ENCODE measurements around the gene MEIS2.

The MEIS2 gene

GRCh38 chr15:36866896-36867295 lies 233.5 kb downstream of the MEIS2 start:
- Histone ChIP-seq H3K4me1 (ENCODE audit: insufficient read depth, poor library complexity, severe bottlenecking) (no peaks in the 10 kb centered on the region), H3K27me3 (ENCODE audit: insufficient read depth, poor library complexity, severe bottlenecking) (peaks cover 18% of the 10 kb centered on the region), H3K27ac (ENCODE audit: poor library complexity, severe bottlenecking) (no peak overlapping the region), H3K36me3 (ENCODE audit: low read depth) (no peaks in the 10 kb centered on the region), H3K4me3 (ENCODE audit: severe bottlenecking) (no peak overlapping the region), H3K9me3 (ENCODE audit: severe bottlenecking) (no peaks in the 10 kb centered on the region)
- ATAC-seq (ENCODE audit: low read depth) (no peak), DNase-seq (ENCODE audit: low spot score) (no peak)
- no peak for TF ChIP-seq CTCF (IDR thresholded peaks at IDR 0.05; ENCODE audit: poor library complexity, severe bottlenecking)

- Histone ChIP-seq H3K36me3 (ENCODE audit: low read depth) (no peaks in the 10 kb centered on the region), H3K4me1 (ENCODE audit: insufficient read depth, poor library complexity, severe bottlenecking) (no peaks in the 10 kb centered on the region), H3K4me3 (ENCODE audit: severe bottlenecking) (no peak overlapping the region), H3K27ac (ENCODE audit: poor library complexity, severe bottlenecking) (no peak overlapping the region), H3K9me3 (ENCODE audit: severe bottlenecking) (no peaks in the 10 kb centered on the region), H3K27me3 (ENCODE audit: insufficient read depth, poor library complexity, severe bottlenecking) (peaks cover 18% of the 10 kb centered on the region)
- no peak for TF ChIP-seq CTCF (IDR thresholded peaks at IDR 0.05; ENCODE audit: poor library complexity, severe bottlenecking)
- no peak for DNase-seq (ENCODE audit: low spot score)
- no peak for ATAC-seq (ENCODE audit: low read depth)
Observed at GRCh38 chr15:36863570-36863969, 236.8 kb downstream of the MEIS2 start.

GRCh38 chr15:36860792-36861191 lies 239.6 kb downstream of the MEIS2 start:
- H3K27ac ChIP-seq (ENCODE audit: poor library complexity, severe bottlenecking): no peak overlapping the region
- ATAC-seq (ENCODE audit: low read depth) (no peak), DNase-seq (ENCODE audit: low spot score) (no peak)
- no peak overlapping the region for H3K4me3 ChIP-seq (ENCODE audit: severe bottlenecking)
- H3K9me3 ChIP-seq (ENCODE audit: severe bottlenecking): no peaks in the 10 kb centered on the region
- H3K4me1 ChIP-seq (ENCODE audit: insufficient read depth, poor library complexity, severe bottlenecking): no peaks in the 10 kb centered on the region
- H3K27me3 ChIP-seq (ENCODE audit: insufficient read depth, poor library complexity, severe bottlenecking): peaks cover 27% of the 10 kb centered on the region
- TF ChIP-seq CTCF (IDR thresholded peaks at IDR 0.05; ENCODE audit: poor library complexity, severe bottlenecking): no peak
- H3K36me3 ChIP-seq (ENCODE audit: low read depth): no peaks in the 10 kb centered on the region

- Histone ChIP-seq H3K27ac (ENCODE audit: poor library complexity, severe bottlenecking) (no peak overlapping the region), H3K36me3 (ENCODE audit: low read depth) (no peaks in the 10 kb centered on the region), H3K9me3 (ENCODE audit: severe bottlenecking) (no peaks in the 10 kb centered on the region), H3K4me1 (ENCODE audit: insufficient read depth, poor library complexity, severe bottlenecking) (no peaks in the 10 kb centered on the region), H3K4me3 (ENCODE audit: severe bottlenecking) (no peak overlapping the region), H3K27me3 (ENCODE audit: insufficient read depth, poor library complexity, severe bottlenecking) (peaks cover 25% of the 10 kb centered on the region)
- TF ChIP-seq CTCF (IDR thresholded peaks at IDR 0.05; ENCODE audit: poor library complexity, severe bottlenecking): no peak
- ATAC-seq (ENCODE audit: low read depth) (no peak), DNase-seq (ENCODE audit: low spot score) (no peak)
Observed at GRCh38 chr15:36858423-36858822, 241.9 kb downstream of the MEIS2 start.

- Histone ChIP-seq H3K27me3 (ENCODE audit: insufficient read depth, poor library complexity, severe bottlenecking) (peaks cover 19% of the 10 kb centered on the region), H3K36me3 (ENCODE audit: low read depth) (no peaks in the 10 kb centered on the region), H3K4me1 (ENCODE audit: insufficient read depth, poor library complexity, severe bottlenecking) (no peaks in the 10 kb centered on the region), H3K4me3 (ENCODE audit: severe bottlenecking) (no peak overlapping the region), H3K27ac (ENCODE audit: poor library complexity, severe bottlenecking) (no peak overlapping the region), H3K9me3 (ENCODE audit: severe bottlenecking) (no peaks in the 10 kb centered on the region)
- ATAC-seq (ENCODE audit: low read depth) (no peak), DNase-seq (ENCODE audit: low spot score) (no peak)
- TF ChIP-seq CTCF (IDR thresholded peaks at IDR 0.05; ENCODE audit: poor library complexity, severe bottlenecking): no peak
Observed at GRCh38 chr15:36856339-36856973, 243.9 kb downstream of the MEIS2 start.

Data from RWPE2 (cell line).